HK-2 (cell line): ENCODE measurements around the gene IGDCC3.
"Not testable (repeated sequence)": the region's sequence is repeated elsewhere in the genome, so short reads cannot be mapped to it uniquely, and the experiment has no call there.

Source experiments
- DNase-seq: peaks from one replicate; pipeline ENCODE4 v3.0.0-alpha.2; 2018; ENCODE audit not compliant: unreplicated experiment

The IGDCC3 gene

DNA sequence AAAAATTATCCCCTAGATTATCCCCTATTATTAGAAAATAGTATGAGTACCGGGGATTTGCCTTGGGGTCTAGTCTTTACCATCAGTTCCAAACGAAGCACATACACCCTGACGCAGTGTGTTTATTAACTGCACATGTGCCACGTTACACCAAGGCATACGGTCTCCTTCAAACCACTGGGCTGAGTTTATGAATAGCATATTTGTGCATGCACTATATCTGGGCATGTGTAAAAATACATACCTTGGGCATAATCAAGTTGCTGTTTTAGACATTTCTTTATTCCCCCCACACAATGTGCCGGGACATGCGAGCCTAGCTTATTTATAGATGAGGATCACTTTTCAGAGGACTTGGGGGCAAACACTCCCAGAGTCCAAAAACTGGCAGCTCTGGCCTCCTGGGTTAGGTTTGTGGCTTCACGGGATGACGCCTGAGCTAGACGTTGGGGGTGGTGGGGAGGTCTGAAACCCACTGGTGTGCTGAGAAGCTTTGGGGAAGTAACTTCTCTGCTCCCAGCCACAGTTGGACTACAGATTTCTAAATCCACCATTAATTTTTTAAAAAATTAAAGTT, 28.7 kb upstream of the IGDCC3 start:
- no peak for DNase-seq

DNA sequence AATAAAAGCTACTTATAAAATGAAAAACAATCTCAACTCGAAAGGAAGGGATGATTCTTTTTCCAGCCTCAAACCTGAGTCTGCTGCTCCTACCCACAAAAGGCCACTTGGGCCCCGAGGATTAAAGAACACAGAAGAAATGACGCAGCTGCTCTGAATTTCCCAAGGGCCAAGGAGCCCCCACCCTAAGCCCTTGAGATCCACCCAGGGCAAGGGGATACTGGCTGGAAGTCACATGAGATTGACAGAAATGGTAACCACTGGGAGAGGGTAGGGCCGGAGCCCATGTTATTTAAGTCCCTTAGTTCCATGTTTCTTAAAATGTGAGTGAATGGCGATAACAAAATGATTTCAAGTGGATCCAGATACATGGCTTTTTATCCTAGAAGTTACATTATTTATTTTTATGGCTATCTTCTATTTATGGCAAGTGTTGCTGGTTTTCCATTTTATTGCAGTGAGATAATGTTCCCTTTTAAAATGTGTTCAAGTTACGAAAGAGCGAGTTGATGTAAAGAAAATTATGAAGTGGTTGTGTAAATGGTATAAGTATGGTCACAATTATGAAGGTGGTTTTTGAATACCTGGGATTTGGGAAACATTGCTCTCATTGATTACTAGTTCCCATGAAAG, 28.1 kb upstream of the IGDCC3 start:
- no peak for DNase-seq

GRCh38 chr15:65404186-65404872, 26.5 kb upstream of the IGDCC3 start:
- DNase-seq = no peak

- DNase-seq = no peak
Measured at GRCh38 chr15:65402961-65403360, 25.2 kb upstream of the IGDCC3 start.

- no peak for DNase-seq
Measured at GRCh38 chr15:65401611-65402240, 23.9 kb upstream of the IGDCC3 start.

GRCh38 chr15:65400760-65401610, 23.2 kb upstream of the IGDCC3 start:
- DNase-seq = peak; percentile 51

- no peak for DNase-seq
Measured at GRCh38 chr15:65399997-65400396, 22.2 kb upstream of the IGDCC3 start.

GRCh38 chr15:65399001-65399706, 21.4 kb upstream of the IGDCC3 start:
- no peak for DNase-seq

DNA sequence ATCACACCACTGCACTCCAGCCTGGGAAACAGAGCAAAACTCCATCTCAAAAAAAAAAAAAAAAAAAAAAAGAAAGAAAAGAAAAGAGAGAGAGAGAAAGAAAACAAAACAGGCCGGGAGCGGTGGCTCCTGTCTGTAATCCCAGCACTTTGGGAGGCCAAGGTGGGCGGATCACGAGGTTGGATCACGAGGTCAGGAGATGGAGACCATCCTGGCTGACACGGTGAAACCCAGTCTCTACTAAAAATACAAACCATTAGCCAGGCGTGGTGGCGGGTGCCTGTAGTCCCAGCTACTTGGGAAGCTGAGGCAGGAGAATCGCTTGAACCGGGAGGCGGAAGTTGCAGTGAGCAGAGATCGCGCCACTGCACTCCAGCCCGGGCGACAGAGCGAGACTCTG, 20.7 kb upstream of the IGDCC3 start:
- DNase-seq = not testable (repeated sequence)

DNA sequence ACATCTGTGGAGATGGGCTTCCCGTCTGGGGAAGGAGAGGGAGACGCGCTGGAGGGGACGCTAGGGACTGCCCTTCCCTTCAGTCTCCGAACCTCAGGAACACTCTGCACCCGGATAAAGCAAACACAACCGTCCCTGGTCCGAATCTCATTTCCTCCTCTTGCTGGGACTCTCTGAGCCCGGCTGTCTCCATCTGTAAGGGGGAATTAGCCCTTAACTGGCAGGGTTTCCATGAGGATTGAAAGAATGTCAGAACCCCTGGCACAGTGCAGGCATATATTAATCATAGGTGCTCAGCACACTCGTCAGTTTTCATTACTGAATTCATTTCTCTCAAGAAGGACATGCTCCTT, 19.1 kb upstream of the IGDCC3 start:
- DNase-seq = no peak

DNA sequence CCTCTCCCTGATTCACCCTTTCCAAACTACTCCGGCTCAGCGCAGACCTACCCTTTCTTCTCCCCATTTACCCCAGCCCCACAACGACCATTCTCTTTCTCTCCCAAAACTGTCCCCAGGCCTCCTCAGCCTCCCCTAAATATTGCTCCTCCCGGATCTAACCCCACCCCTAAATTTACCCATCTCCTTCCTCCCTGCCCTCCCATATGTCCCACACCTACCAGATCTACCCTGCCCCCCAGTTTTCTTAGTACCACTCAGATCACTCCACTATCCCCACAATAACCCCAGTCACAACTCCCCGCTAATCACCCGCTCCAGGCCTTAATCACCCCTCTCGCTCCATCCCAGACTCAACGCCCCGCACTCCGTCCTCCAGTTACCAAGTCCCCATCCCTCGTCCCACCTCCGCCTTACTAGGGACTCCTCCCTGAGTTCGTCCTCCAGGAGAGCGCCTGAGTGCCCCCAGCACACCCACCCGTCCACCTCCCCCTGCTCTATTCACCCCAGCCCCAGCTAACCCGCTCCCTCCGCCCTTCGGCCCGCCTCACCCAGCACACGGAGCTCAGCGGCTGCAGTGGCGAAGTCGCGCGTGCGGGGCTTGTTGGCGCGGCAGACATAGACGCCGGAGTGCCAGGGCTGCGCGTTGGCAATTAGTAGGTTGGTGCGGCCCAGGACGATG, 18.6 kb upstream of the IGDCC3 start:
- no peak for DNase-seq

DNA sequence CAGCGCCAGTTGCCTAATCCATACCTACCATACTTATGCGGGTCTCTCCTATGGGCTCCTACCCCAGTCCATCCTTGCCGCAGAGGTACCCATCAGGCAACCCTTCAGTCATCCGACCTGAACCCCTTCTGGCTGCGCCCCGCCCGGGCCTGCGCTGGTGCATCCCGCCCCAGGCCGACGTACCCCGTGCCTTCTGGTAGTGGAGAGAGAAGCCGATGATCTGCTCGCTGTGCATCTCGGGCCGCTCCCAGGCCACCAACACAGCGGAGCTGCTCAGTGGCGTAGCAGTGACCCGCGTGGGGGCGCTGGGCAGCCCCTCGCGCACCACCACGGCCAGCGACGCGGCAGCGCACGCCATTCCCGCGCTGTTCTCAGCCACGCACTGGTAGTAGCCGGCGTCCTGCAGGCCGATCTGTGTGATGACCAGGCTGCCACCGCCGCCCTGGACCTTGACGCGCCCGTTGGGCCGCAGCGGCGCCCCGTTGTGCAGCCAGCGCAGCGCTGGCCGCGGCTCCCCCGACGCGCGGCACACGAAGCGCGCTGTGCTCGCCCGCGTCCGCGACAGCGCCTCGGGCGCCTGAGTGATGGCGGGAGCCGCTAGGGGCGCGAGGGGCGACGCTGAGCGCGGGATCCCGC, 17.9 kb upstream of the IGDCC3 start:
- DNase-seq = no peak

GRCh38 chr15:65394936-65395335, 17.1 kb upstream of the IGDCC3 start:
- DNase-seq = no peak

- DNase-seq = no peak
Measured at GRCh38 chr15:65394280-65394789, 16.5 kb upstream of the IGDCC3 start.

- DNase-seq = no peak
Measured at GRCh38 chr15:65393557-65393956, 15.8 kb upstream of the IGDCC3 start.

DNA sequence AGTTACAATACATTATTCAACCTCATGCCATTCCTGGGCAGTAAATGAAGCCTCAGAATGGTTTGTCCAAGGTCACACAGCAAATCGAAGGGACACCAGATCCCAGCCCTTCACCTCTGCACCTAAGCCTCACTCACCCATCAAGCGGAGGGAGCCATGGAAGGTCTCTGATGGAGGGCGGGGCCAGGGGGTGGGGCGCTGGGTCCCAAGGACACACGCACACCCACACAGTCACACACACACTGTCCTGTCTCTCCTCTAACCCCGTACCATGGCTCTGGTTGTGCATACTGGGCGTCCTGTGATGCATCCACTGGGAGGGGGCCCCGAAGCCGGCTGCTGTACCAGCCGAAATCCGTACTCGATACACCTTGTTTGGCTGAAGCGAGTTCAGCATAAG, 15.3 kb upstream of the IGDCC3 start:
- no peak for DNase-seq

GRCh38 chr15:65392368-65392767, 14.6 kb upstream of the IGDCC3 start:
- DNase-seq = no peak

DNA sequence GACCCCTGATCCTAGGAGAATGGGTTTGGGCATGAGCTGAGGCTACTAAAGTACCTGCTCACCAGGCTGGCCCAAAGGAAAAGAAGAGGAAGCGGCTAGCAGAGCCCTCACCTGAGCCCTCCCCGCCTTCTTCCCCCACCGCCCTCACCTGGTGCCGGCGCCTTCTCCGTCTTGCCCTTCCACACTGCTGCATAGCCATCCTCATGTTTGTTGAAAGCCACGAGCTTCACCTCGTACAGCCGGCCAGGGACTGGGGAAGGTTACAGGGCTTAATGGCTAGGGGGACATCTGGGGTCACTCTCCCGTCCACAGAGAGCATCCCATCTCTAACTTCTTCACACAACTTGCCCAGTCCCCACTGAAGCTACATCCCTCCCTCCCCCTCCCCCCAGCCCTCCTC, 13.9 kb upstream of the IGDCC3 start:
- DNase-seq = no peak

- DNase-seq = no peak
Measured at GRCh38 chr15:65390447-65390846, 12.6 kb upstream of the IGDCC3 start.

DNA sequence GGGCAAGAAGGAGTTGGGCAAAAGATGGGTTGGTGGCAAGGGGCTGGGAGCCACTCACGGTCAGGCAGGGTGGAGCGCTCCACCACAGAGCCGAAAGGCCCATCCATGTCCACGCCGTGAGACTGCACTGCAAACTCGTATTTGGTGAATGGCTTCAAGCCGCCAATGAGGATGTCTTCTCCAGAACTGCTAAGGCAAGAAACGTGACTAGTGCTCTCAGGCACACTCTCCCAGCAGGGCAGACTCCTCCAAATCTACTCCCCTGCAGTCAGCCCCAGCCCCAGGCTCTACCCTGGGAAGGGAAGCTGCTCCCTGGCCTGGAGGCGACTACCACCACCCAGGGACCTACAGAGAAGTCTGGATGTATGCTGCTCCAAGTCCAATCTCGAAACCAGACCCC, 11.4 kb upstream of the IGDCC3 start:
- DNase-seq = no peak
